Caco-2 (cell line): ENCODE data around the gene CR1. TPM values are rescaled to one million over a fixed set of nuclear protein-coding genes. Genes with fewer than 3 reads are reported as not detected.
A peak's percentile ranks its signal among the peaks of the same experiment; 100 is the strongest.

Experiments
- BruUV-seq: library from RNA; stranded (reverse); fragments of 400-500 nt; replicated peaks from 2 replicates; lab custom pipeline; 2021; lab: Mats Ljungman, UMichigan
- CTCF ChIA-PET: fragments of 300-600 bp; sonication (Branson Sonifier 250); formaldehyde crosslinking; loops from one replicate; lab custom pipeline; 2022; ENCODE audit warnings: antibody characterized with exemption; lab: Charles Lee
- POLR2A ChIA-PET: fragments of 300-600 bp; sonication (Branson Sonifier 250); formaldehyde crosslinking; loops from one replicate; lab custom pipeline; 2022; ENCODE audit warnings: antibody characterized with exemption; lab: Charles Lee
- DNase-seq, 2 experiments: peaks; one replicate each; pipeline versions ENCODE4 v3.0.0 to v3.0.0-alpha.2; 2020 to 2022
- H3K27me3 ChIP-seq: replicated peaks from 2 replicates; pipeline ENCODE4 v1.6.0; 2011; ENCODE audit warnings: low read length; ENCODE audit not compliant: control insufficient read depth, insufficient read depth
- H3K36me3 ChIP-seq: 2 replicates; pipeline ENCODE4 v1.5.1; 2011; ENCODE audit warnings: low read length; ENCODE audit not compliant: control insufficient read depth, insufficient read depth
- H3K4me1 ChIP-seq: fragments of 250-450 bp; sonication (Bioruptor Pico); 2 replicates; pipeline ENCODE4 v1.5.1; 2020; ENCODE audit warnings: mild to moderate bottlenecking
- H3K4me3 ChIP-seq: 2 replicates; pipeline ENCODE4 v1.5.1; 2011; ENCODE audit warnings: low read depth, mild to moderate bottlenecking, control low read depth, low read length
- H3K9me3 ChIP-seq: fragments of 250-450 bp; sonication (Bioruptor Pico); 2 replicates; pipeline ENCODE4 v1.5.1; 2020; ENCODE audit warnings: mild to moderate bottlenecking, moderate library complexity
- H3K27ac Mint-ChIP-seq: one replicate; pipeline ENCODE4 v1.8.0; 2022; ENCODE audit warnings: mixed read lengths; ENCODE audit not compliant: unreplicated experiment
- H3K27me3 Mint-ChIP-seq: one replicate; pipeline ENCODE4 v1.8.0; 2022; ENCODE audit warnings: mixed read lengths; ENCODE audit not compliant: insufficient read depth, unreplicated experiment
- H3K36me3 Mint-ChIP-seq: one replicate; pipeline ENCODE4 v1.8.0; 2022; ENCODE audit warnings: mild to moderate bottlenecking, mixed read lengths; ENCODE audit not compliant: insufficient read depth, unreplicated experiment
- H3K4me1 Mint-ChIP-seq: one replicate; pipeline ENCODE4 v1.8.0; 2022; ENCODE audit warnings: low read depth, mixed read lengths; ENCODE audit not compliant: unreplicated experiment
- H3K4me3 Mint-ChIP-seq: one replicate; pipeline ENCODE4 v1.8.0; 2022; ENCODE audit warnings: mild to moderate bottlenecking, moderate library complexity, mixed read lengths; ENCODE audit not compliant: unreplicated experiment
- H3K9me3 Mint-ChIP-seq: one replicate; pipeline ENCODE4 v1.8.0; 2022; ENCODE audit warnings: mixed read lengths; ENCODE audit not compliant: unreplicated experiment
- CTCF ChIP-seq, 2 experiments: fragments of 200-600 bp in 1 of 2; IDR thresholded peaks; 1 replicate in 1 of 2; 2 replicates in 1 of 2; pipeline versions ENCODE4 v1.5.1 to v1.8.0; 2011 to 2022; ENCODE audit warnings: antibody characterized with exemption in 1 of 2, control low read depth in 1 of 2, inconsistent platforms in 1 of 2, low read depth in 1 of 2, low read length in 1 of 2, mild to moderate bottlenecking in 1 of 2, moderate library complexity in 1 of 2; ENCODE audit not compliant: insufficient read depth in 1 of 2, severe bottlenecking in 1 of 2, unreplicated experiment in 1 of 2
- intact Hi-C: fragments of 100-400 bp; cut with micrococcal nuclease; formaldehyde crosslinking; loops from one replicate; pipeline ENCODE4 v1.10.0; 2022; ENCODE audit not compliant: unreplicated experiment
- total RNA-seq: library from RNA; stranded (reverse); gene quantifications from 2 replicates; pipeline ENCODE4 v1.2.3, GENCODE V29; 2022

The CR1 gene
- total RNA-seq, 1 experiment from 2014 or later = not detected

- Histone ChIP-seq H3K4me1 (no peaks in the 10 kb centered on the region), H3K9me3 (no peaks in the 10 kb centered on the region), H3K4me3 (no peak overlapping the region), H3K27me3 (no peaks in the 10 kb centered on the region; the same call in 1 of the 2 replicates), H3K36me3 (no peaks in the 10 kb centered on the region)
- peak; percentile 69 to 70 for TF ChIP-seq CTCF (IDR thresholded peaks at IDR 0.05; ENCODE audit: insufficient read depth in 1 of 2, low read depth in 1 of 2, low read length in 1 of 2, severe bottlenecking in 1 of 2, unreplicated experiment in 1 of 2)
- ChIA-PET CTCF (interaction anchor here (0.6 to 1.0 kb wide), 3 partner anchors 45 to 415 kb away, joined by 3 to 4 read pairs (median 3); partner anchors contain the start of gene CR2), POLR2A (no interaction called here)
- DNase-seq = peak; percentile 56 to 57
- no peaks in the 10 kb centered on the region for H3K36me3 Mint-ChIP-seq
- no TSS peak for BruUV-seq
- H3K4me3 Mint-ChIP-seq = no peak overlapping the region
- intact Hi-C loops = loop anchor here (1.0 to 5.0 kb wide), 6 partner anchors 45 to 517 kb away; partner anchors contain the start of gene CR2
- H3K27ac Mint-ChIP-seq = no peak overlapping the region
- peaks cover 26% of the 10 kb centered on the region for H3K27me3 Mint-ChIP-seq
- no peaks in the 10 kb centered on the region for H3K4me1 Mint-ChIP-seq
- no peaks in the 10 kb centered on the region for H3K9me3 Mint-ChIP-seq
Observed at GRCh38 chr1:207499573-207499972, 3.6 kb downstream of the CR1 start.

- H3K27me3 Mint-ChIP-seq = peaks cover 26% of the 10 kb centered on the region
- TF ChIP-seq CTCF (IDR thresholded peaks at IDR 0.05; ENCODE audit: insufficient read depth in 1 of 2, low read depth in 1 of 2, low read length in 1 of 2, severe bottlenecking in 1 of 2, unreplicated experiment in 1 of 2) = no peak
- no peak overlapping the region for H3K4me3 Mint-ChIP-seq
- no peaks in the 10 kb centered on the region for H3K4me1 Mint-ChIP-seq
- H3K36me3 ChIP-seq = no peaks in the 10 kb centered on the region
- ChIA-PET POLR2A (no interaction called here), CTCF (no interaction called here)
- DNase-seq = no peak
- intact Hi-C loops = no loop called here
- H3K27me3 ChIP-seq = no peaks in the 10 kb centered on the region; the same call in 1 of the 2 replicates
- H3K4me1 ChIP-seq = no peaks in the 10 kb centered on the region
- H3K9me3 Mint-ChIP-seq = no peaks in the 10 kb centered on the region
- H3K9me3 ChIP-seq = no peaks in the 10 kb centered on the region
- no peak overlapping the region for H3K4me3 ChIP-seq
- no peak overlapping the region for H3K27ac Mint-ChIP-seq
- no peaks in the 10 kb centered on the region for H3K36me3 Mint-ChIP-seq
- BruUV-seq = no TSS peak
Observed at GRCh38 chr1:207500306-207500705, 4.3 kb downstream of the CR1 start.

GRCh38 chr1:207501071-207501470 is 5.1 kb downstream of the CR1 start:
- no peak overlapping the region for H3K27ac Mint-ChIP-seq

More at GRCh38 chr1:207501071-207501470, 5.1 kb downstream of the CR1 start:
- no peak for DNase-seq
- Histone ChIP-seq H3K36me3 (no peaks in the 10 kb centered on the region), H3K27me3 (no peaks in the 10 kb centered on the region; the same call in 1 of the 2 replicates), H3K9me3 (no peaks in the 10 kb centered on the region), H3K4me1 (no peaks in the 10 kb centered on the region), H3K4me3 (no peak overlapping the region)
- Mint-ChIP-seq H3K36me3 (no peaks in the 10 kb centered on the region), H3K4me1 (no peaks in the 10 kb centered on the region), H3K27me3 (peaks cover 22% of the 10 kb centered on the region), H3K9me3 (no peaks in the 10 kb centered on the region), H3K4me3 (no peak overlapping the region)
- no peak for TF ChIP-seq CTCF (IDR thresholded peaks at IDR 0.05; ENCODE audit: insufficient read depth in 1 of 2, low read depth in 1 of 2, low read length in 1 of 2, severe bottlenecking in 1 of 2, unreplicated experiment in 1 of 2)
- no TSS peak for BruUV-seq
- intact Hi-C loops = no loop called here
- ChIA-PET CTCF (no interaction called here), POLR2A (no interaction called here)
